ENCODE data around the gene DNAJC7.
"Not testable (repeated sequence)": the region's sequence is repeated elsewhere in the genome, so short reads cannot be mapped to it uniquely, and the experiment has no call there.

Gene DNAJC7

DNA sequence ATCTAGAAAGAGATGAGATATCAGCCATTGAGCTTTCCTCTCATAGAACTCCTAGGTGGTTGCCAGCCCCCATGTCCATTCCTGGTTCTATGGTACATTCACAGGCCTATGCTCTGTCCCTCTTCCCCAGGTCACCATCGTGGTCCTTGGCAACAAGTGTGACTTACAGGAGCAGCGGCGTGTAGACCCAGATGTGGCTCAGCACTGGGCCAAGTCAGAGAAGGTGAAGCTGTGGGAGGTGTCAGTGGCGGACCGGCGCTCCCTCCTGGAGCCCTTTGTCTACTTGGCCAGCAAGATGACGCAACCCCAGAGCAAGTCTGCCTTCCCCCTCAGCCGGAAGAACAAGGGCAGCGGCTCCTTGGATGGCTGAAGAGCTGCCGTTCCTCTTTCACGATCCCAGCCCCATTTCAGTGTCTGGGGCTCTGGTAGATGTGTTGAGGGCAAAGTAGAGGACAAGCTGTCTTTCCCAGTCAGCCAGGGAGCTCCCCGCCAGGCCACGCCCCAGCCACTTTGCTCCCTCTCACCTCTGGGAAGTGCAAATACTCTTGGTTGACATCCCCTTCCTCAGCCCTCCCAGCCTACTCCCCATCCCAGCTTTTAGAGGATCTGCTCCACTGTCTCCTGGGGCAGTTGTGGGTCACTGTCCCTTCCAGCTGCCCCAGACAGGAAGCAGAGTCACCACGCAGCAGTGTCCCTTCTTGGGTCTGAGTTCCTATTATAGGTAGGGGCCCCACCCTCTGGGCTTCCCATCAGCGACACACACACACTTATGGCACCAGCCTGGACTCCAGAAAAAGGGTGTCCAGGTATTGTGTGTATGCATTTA, 6.5 kb upstream of the DNAJC7 start:
- no peaks in the 10 kb centered on the region for H3K27me3 ChIP-seq (ENCODE audit: insufficient read depth, low read length)
- no peak overlapping the region for H3K27ac ChIP-seq (ENCODE audit: low read length)
- H3K4me3 ChIP-seq (ENCODE audit: low read length) = no peak overlapping the region
- H3K36me3 ChIP-seq (ENCODE audit: insufficient read depth, low read depth, low read length) = peaks cover 42% of the 10 kb centered on the region
- no peak overlapping the region for H3K9ac ChIP-seq (ENCODE audit: low read depth, low read length)
- peaks cover 15% of the 10 kb centered on the region for H3K4me1 ChIP-seq (ENCODE audit: insufficient read depth, low read length)
- H3K9me3 ChIP-seq (ENCODE audit: insufficient read depth, low read depth, low read length) = no peaks in the 10 kb centered on the region

DNA sequence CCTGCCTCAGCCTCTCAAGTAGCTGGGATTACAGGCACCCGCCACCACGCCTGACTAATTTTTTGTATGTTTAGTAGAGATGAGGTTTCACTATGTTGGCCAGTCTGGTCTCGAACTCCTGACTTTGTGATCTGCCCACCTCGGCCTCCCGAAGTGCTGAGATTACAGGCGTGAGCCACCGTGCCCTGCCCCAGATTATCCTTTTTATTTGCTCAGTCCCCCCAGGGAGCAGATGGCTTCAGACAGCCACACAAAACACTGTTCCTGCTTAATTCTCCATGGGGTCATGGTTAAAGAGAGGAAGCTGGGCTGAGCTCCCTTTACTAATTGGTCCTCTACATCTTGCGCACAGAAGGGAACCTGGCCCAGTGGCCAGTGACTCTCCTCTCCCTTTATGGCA, 3.6 kb upstream of the DNAJC7 start:
- H3K27ac ChIP-seq (ENCODE audit: low read length); H3K4me1 ChIP-seq (ENCODE audit: insufficient read depth, low read length); H3K9me3 ChIP-seq (ENCODE audit: insufficient read depth, low read depth, low read length); H3K27me3 ChIP-seq (ENCODE audit: insufficient read depth, low read length): not testable (repeated sequence)
- peaks cover 40% of the 10 kb centered on the region for H3K36me3 ChIP-seq (ENCODE audit: insufficient read depth, low read depth, low read length)
- peak overlapping the region; percentile 95; the same call in 1 of the 2 replicates for H3K9ac ChIP-seq (ENCODE audit: low read depth, low read length)
- H3K4me3 ChIP-seq (ENCODE audit: low read length) = peak overlapping the region; percentile 84

DNA sequence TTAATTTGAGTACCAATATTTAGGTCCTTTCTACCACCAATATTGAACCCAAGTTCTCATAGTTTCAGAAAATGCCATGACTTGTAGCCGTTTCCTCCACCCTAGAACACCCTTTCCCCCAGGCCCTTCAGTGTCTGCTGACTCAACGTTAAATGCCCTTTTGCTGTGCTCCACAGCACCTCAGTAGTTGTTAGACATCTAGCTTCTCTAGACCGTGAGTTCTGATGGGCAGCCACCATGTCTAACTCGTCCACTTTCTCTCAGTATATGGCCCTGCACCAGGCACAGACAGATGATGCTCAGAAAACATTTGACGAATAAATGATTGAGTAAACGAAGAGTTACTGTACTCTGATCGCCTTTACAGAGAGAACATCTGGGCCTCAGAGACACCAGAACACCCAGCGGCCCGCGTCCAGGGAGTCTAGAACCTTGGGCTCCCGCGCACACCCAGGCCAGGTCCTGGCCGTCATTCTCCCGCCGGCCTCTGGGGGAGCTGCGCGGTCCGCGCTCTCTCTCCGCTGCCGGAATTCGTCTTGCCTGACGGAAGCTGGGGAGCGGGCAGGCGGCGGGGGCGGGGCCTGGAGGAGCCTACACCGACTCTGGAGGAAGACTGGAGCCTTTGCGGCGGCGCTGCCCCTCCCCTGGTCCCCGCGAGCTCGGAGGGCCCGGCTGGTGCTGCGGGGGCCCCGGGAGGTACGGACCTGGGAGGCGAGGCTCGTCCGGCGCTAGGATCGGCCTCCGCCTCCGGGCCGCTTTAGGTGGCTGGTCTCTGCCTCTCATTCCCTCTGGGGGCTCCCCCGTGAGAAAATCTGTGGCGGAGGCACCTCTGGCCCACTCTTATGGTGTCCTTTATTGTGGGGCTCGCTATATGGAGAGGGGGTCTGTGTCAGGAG, 2.5 kb upstream of the DNAJC7 start, which contains the start of gene NKIRAS2:
Gene NKIRAS2, plus strand, starts transcription at position 582 of the 896 bp plus-strand sequence. CDS start 1,488 bp downstream, outside the sequence.
- H3K27ac ChIP-seq (ENCODE audit: low read length) = peak within 1 kb of the TSS; percentile 30
- H3K27me3 ChIP-seq (ENCODE audit: insufficient read depth, low read length) = no peaks in the 10 kb centered on the region
- peak within 1 kb of the TSS; percentile 84 for H3K4me3 ChIP-seq (ENCODE audit: low read length)
- H3K9me3 ChIP-seq (ENCODE audit: insufficient read depth, low read depth, low read length) = no peaks in the 10 kb centered on the region
- H3K9ac ChIP-seq (ENCODE audit: low read depth, low read length) = peak within 1 kb of the TSS; percentile 95
- H3K4me1 ChIP-seq (ENCODE audit: insufficient read depth, low read length) = peaks cover 8% of the 10 kb centered on the region; the same call in 1 of the 2 replicates
- peaks cover 37% of the 10 kb centered on the region for H3K36me3 ChIP-seq (ENCODE audit: insufficient read depth, low read depth, low read length)

DNA sequence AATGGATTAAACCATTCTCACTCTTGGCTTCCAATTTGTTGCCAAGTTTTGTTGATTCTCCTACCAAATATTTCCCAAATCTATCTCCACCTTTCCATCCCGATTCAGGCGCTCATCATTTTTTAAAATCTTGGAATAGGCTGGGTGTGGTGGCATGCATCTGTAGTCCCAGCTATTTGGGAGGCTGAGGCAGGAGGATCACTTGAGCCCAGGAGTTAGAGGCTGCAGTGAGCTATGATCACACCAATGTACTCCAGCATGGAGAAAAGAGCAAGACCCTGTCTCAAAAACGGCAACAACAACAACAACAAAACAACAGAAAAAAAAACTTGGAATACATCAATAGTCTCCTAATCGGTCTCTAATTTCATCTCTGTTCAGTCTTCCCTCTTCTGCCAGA, 1.7 kb upstream of the DNAJC7 start:
- peaks cover 8% of the 10 kb centered on the region; the same call in 1 of the 2 replicates for H3K4me1 ChIP-seq (ENCODE audit: insufficient read depth, low read length)
- H3K9me3 ChIP-seq (ENCODE audit: insufficient read depth, low read depth, low read length) = no peaks in the 10 kb centered on the region
- no peak overlapping the region for H3K27ac ChIP-seq (ENCODE audit: low read length)
- no peak overlapping the region for H3K9ac ChIP-seq (ENCODE audit: low read depth, low read length)
- no peaks in the 10 kb centered on the region for H3K27me3 ChIP-seq (ENCODE audit: insufficient read depth, low read length)
- peaks cover 33% of the 10 kb centered on the region for H3K36me3 ChIP-seq (ENCODE audit: insufficient read depth, low read depth, low read length)
- H3K4me3 ChIP-seq (ENCODE audit: low read length) = 0 out of 2 replicates have a peak overlapping the region, but pooled peaks have one; percentile 91

DNA sequence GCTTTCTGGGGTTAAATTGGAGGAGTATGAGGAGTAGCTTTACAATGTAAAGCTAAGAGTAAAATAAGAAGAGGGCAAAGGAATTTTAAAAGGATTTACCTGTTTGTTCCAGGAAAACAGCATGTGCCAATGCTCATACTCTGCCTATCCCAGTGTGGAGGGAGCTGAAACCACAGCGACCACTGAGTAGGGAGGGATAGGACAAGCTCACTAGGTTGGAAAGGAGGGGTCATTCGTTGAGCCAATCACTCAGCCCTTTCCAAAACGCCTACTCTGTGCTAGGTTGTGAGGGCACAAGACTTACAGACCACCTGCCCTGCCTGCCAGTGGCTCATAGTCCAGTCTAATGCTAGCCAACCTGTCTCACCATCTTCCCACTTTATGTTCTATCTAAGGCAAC, 1.1 kb upstream of the DNAJC7 start:
- Histone ChIP-seq H3K4me1 (ENCODE audit: insufficient read depth, low read length) (peaks cover 10% of the 10 kb centered on the region; the same call in 1 of the 2 replicates), H3K27ac (ENCODE audit: low read length) (peak overlapping the region; percentile 96)

DNA sequence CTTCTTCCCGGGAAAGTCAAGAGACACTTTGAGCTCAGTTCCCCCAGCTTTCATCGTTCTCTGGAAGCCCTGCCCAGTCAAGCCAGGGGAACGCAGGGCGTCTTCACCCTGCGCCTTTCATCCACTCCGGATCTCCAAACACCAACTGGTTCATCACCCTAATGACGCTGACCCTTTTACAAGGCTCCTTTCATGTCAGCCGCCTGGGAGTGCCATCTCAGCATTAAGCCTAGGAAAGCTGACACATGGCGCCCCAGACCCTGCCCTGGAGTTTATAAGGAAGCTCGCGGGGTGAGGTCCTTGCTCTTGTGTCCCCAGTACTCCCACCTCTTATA, 594 bp upstream of the DNAJC7 start:
- Histone ChIP-seq H3K27ac (ENCODE audit: low read length) (peak overlapping the region; percentile 96), H3K9me3 (ENCODE audit: insufficient read depth, low read depth, low read length) (no peaks in the 10 kb centered on the region), H3K27me3 (ENCODE audit: insufficient read depth, low read length) (no peaks in the 10 kb centered on the region), H3K36me3 (ENCODE audit: insufficient read depth, low read depth, low read length) (peaks cover 22% of the 10 kb centered on the region), H3K9ac (ENCODE audit: low read depth, low read length) (peak overlapping the region; percentile 98; the same call in 1 of the 2 replicates), H3K4me3 (ENCODE audit: low read length) (peak overlapping the region; percentile 91), H3K4me1 (ENCODE audit: insufficient read depth, low read length) (peaks cover 15% of the 10 kb centered on the region; the same call in 1 of the 2 replicates)

More for the DNA sequence above, 1.1 kb upstream of the DNAJC7 start:
- Histone ChIP-seq H3K4me3 (ENCODE audit: low read length) (peak overlapping the region; percentile 91), H3K27me3 (ENCODE audit: insufficient read depth, low read length) (no peaks in the 10 kb centered on the region), H3K36me3 (ENCODE audit: insufficient read depth, low read depth, low read length) (peaks cover 27% of the 10 kb centered on the region), H3K9me3 (ENCODE audit: insufficient read depth, low read depth, low read length) (no peaks in the 10 kb centered on the region), H3K9ac (ENCODE audit: low read depth, low read length) (peak overlapping the region; percentile 98; the same call in 1 of the 2 replicates)

DNA sequence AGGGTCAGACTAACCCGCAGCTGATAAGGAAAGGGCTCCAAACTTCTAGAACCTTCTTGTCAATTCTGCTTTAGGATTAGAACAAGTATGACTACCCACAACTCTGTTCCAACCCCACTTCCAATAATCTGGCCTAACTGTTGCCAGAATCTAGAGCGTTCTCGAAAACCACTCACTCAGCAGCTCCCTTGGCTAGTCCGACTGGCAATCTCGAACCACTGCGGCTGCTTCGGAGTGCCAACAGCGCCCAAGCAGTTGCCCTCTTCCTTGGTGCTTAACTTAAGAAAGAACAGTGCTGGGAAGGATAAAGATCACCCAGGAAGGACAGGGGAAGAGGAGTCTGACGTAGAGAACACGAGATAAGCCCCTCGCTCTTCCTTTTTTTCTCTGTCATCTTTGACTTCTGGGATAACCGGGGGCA, 818 bp downstream of the DNAJC7 start:
- Histone ChIP-seq H3K9me3 (ENCODE audit: insufficient read depth, low read depth, low read length) (no peaks in the 10 kb centered on the region), H3K4me3 (ENCODE audit: low read length) (peak overlapping the region; percentile 91), H3K4me1 (ENCODE audit: insufficient read depth, low read length) (peaks cover 26% of the 10 kb centered on the region), H3K36me3 (ENCODE audit: insufficient read depth, low read depth, low read length) (peaks cover 14% of the 10 kb centered on the region), H3K27me3 (ENCODE audit: insufficient read depth, low read length) (no peaks in the 10 kb centered on the region), H3K27ac (ENCODE audit: low read length) (peak overlapping the region; percentile 96), H3K9ac (ENCODE audit: low read depth, low read length) (peak overlapping the region; percentile 98)

DNA sequence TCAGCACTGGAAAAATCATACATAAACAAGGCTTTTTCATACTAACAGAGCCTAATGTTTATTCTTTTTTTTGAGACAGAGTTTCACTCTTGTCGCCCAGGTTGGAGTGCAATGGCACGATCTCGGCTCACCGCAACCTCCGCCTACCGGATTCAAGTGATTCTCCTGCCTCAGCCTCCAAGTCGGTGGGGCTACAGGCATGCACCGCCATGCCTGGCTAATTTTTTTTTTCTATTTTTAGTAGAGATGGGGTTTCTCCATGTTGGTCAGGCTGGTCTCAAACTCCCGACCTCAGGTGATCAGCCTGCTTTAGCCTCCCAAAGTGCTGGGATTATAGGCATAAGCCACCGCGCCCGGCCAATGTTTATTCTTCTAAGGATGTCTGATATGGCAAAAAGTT, 3.5 kb downstream of the DNAJC7 start:
- peak overlapping the region; percentile 89 for H3K27ac ChIP-seq (ENCODE audit: low read length)
- not testable (repeated sequence) for H3K27me3 ChIP-seq (ENCODE audit: insufficient read depth, low read length); H3K9me3 ChIP-seq (ENCODE audit: insufficient read depth, low read depth, low read length)
- H3K36me3 ChIP-seq (ENCODE audit: insufficient read depth, low read depth, low read length) = peaks cover 13% of the 10 kb centered on the region; the same call in 1 of the 2 replicates
- H3K9ac ChIP-seq (ENCODE audit: low read depth, low read length) = peak overlapping the region; percentile 63; the same call in 1 of the 2 replicates
- H3K4me3 ChIP-seq (ENCODE audit: low read length) = peak overlapping the region; percentile 17; the same call in 1 of the 2 replicates
- peaks cover 29% of the 10 kb centered on the region for H3K4me1 ChIP-seq (ENCODE audit: insufficient read depth, low read length)

DNA sequence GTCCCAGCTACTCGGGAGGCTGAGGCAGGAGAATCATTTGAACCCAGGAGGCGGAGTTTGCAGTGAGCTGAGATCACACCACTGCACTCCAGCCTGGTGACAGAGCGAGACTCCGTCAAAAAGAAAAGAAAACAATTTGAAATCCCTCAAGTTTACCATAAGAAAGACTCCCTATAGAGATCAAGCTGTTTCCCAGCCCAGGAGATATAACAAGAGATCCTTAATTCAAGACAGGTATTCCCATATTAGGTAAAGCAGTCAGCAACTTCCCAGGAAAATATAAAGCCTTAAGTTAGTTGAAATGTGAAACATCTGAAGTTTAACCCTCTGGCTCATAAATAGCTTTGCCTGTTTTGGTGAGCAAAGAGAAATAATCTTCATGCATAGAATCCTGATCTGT, 4.9 kb downstream of the DNAJC7 start:
- Histone ChIP-seq H3K9ac (ENCODE audit: low read depth, low read length) (peak overlapping the region; percentile 63; the same call in 1 of the 2 replicates), H3K27ac (ENCODE audit: low read length) (peak overlapping the region; percentile 89), H3K4me3 (ENCODE audit: low read length) (peak overlapping the region; percentile 17; the same call in 1 of the 2 replicates)

DNA sequence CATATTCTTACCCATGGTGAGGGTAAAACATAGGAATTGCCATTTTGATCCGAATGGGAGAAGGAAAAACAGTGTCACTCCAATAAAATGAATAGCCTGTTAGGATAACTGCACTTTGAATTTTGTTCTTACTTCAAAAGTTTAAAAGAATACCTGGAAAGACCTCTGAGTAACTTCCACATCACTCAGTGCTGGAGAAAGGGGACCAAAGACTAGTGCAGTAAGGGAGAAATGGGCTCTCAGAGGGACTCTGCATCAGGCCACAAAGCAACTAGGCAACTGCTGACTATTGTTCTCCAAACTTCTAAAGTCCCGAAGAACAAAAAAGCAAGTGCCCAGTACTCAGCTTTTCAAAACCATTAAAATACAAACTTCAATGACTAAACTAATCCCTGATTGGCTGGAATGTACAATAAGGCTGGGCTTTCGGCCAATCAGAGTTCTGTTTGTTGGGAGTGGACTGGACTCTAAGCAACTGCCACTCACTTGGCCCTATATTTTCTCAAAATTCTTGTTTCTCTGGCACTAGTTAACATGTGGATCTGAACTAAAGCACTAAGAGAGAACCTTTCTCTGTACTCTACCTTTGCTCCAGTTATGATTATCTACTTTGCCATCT, 6.2 kb downstream of the DNAJC7 start:
- Histone ChIP-seq H3K4me1 (ENCODE audit: insufficient read depth, low read length) (peaks cover 27% of the 10 kb centered on the region), H3K36me3 (ENCODE audit: insufficient read depth, low read depth, low read length) (peaks cover 13% of the 10 kb centered on the region; the same call in 1 of the 2 replicates), H3K9me3 (ENCODE audit: insufficient read depth, low read depth, low read length) (no peaks in the 10 kb centered on the region), H3K9ac (ENCODE audit: low read depth, low read length) (peak overlapping the region; percentile 75; the same call in 1 of the 2 replicates), H3K27me3 (ENCODE audit: insufficient read depth, low read length) (no peaks in the 10 kb centered on the region), H3K4me3 (ENCODE audit: low read length) (no peak overlapping the region), H3K27ac (ENCODE audit: low read length) (peak overlapping the region; percentile 93)

More for the DNA sequence above, 4.9 kb downstream of the DNAJC7 start:
- H3K27me3 ChIP-seq (ENCODE audit: insufficient read depth, low read length); H3K9me3 ChIP-seq (ENCODE audit: insufficient read depth, low read depth, low read length): not testable (repeated sequence)
- Histone ChIP-seq H3K36me3 (ENCODE audit: insufficient read depth, low read depth, low read length) (peaks cover 13% of the 10 kb centered on the region; the same call in 1 of the 2 replicates), H3K4me1 (ENCODE audit: insufficient read depth, low read length) (peaks cover 29% of the 10 kb centered on the region)

DNA sequence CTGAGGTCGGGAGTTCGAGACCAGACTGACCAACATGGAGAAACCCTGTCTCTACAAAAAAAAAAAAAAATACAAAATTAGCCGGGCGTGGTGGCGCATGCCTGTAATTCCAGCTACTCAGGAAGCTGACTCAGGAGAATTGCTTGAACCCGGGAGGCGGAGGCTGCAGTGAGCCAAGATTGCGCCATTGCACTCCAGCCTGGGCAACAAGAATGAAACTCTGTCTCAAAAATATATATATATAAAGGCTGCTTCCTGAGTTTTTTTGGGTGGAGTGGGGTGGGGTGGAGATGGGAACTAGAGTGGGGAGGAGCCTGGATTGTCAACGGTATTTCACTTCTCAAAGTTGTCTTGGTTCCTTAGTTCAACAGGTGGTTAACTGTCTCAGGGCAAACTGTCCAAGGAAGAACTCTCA, 7.0 kb downstream of the DNAJC7 start:
- H3K9ac ChIP-seq (ENCODE audit: low read depth, low read length); H3K27ac ChIP-seq (ENCODE audit: low read length); H3K9me3 ChIP-seq (ENCODE audit: insufficient read depth, low read depth, low read length); H3K4me3 ChIP-seq (ENCODE audit: low read length); H3K27me3 ChIP-seq (ENCODE audit: insufficient read depth, low read length): not testable (repeated sequence)
- Histone ChIP-seq H3K36me3 (ENCODE audit: insufficient read depth, low read depth, low read length) (peaks cover 11% of the 10 kb centered on the region; the same call in 1 of the 2 replicates), H3K4me1 (ENCODE audit: insufficient read depth, low read length) (peaks cover 24% of the 10 kb centered on the region)

All from iPS-20b (cell line).